Measurements from ENCODE around the gene FAM89B.

The FAM89B gene

GRCh38 chr11:65588199-65589054, 16.1 kb downstream of the FAM89B start:
- DNase-seq (ENCODE audit: low read depth): peak; percentile 42

- DNase-seq (ENCODE audit: low read depth): no peak
These were observed 17.3 kb downstream of the FAM89B start for GRCh38 chr11:65589444-65590239.

GRCh38 chr11:65590240-65590738, 18.0 kb downstream of the FAM89B start:
- DNase-seq (ENCODE audit: low read depth): no peak

GRCh38 chr11:65591939-65592857, 19.9 kb downstream of the FAM89B start:
- DNase-seq (ENCODE audit: low read depth): no peak

GRCh38 chr11:65592858-65593517, 20.6 kb downstream of the FAM89B start:
- DNase-seq (ENCODE audit: low read depth): no peak

GRCh38 chr11:65593518-65594414, 21.4 kb downstream of the FAM89B start:
- DNase-seq (ENCODE audit: low read depth): no peak

GRCh38 chr11:65595131-65595530, 22.8 kb downstream of the FAM89B start:
- no peak for DNase-seq (ENCODE audit: low read depth)

GRCh38 chr11:65595543-65596281, 23.4 kb downstream of the FAM89B start, which contains the start of gene KCNK7:
Gene KCNK7 (minus strand): TSS chr11:65595800. CDS start chr11:65595772, 28 bp downstream.
- DNase-seq (ENCODE audit: low read depth): no peak

- no peak for DNase-seq (ENCODE audit: low read depth)
These were observed 24.2 kb downstream of the FAM89B start for GRCh38 chr11:65596520-65596919.

- no peak for DNase-seq (ENCODE audit: low read depth)
These were observed 25.9 kb downstream of the FAM89B start for GRCh38 chr11:65598258-65598699.

GRCh38 chr11:65599216-65599954, 27.0 kb downstream of the FAM89B start:
- DNase-seq (ENCODE audit: low read depth): no peak

- DNase-seq (ENCODE audit: low read depth): no peak
These were observed 27.6 kb downstream of the FAM89B start for GRCh38 chr11:65599955-65600246.

GRCh38 chr11:65604258-65604657, 31.9 kb downstream of the FAM89B start:
- no peak for DNase-seq (ENCODE audit: low read depth)

GRCh38 chr11:65606876-65607613, 34.7 kb downstream of the FAM89B start:
- DNase-seq (ENCODE audit: low read depth): no peak

- no peak for DNase-seq (ENCODE audit: low read depth)
These were observed 35.5 kb downstream of the FAM89B start for GRCh38 chr11:65607614-65608426.

GRCh38 chr11:65609229-65609628, 36.9 kb downstream of the FAM89B start:
- DNase-seq (ENCODE audit: low read depth): no peak

GRCh38 chr11:65609665-65610064, 37.3 kb downstream of the FAM89B start:
- no peak for DNase-seq (ENCODE audit: low read depth)
